Panc1 (cell line): ENCODE measurements around the gene RPLP1. TPM values are rescaled to one million over a fixed set of nuclear protein-coding genes. Genes with fewer than 3 reads are reported as not detected.

Experiments
- ATAC-seq: fragments of 200-7000 bp; cut with Tn5 transposase; 2 replicates; pipeline ENCODE4 v1.9.1; 2020; ENCODE audit warnings: mild to moderate bottlenecking, moderate library complexity
- BruUV-seq: library from RNA; stranded (reverse); fragments of 400-500 nt; replicated peaks from 2 replicates; lab custom pipeline; 2021; lab: Mats Ljungman, UMichigan
- CTCF ChIA-PET: fragments of 300-600 bp; sonication (Branson Sonifier 250); formaldehyde crosslinking; loops from one replicate; lab custom pipeline; 2022; ENCODE audit warnings: antibody characterized with exemption; lab: Charles Lee
- POLR2A ChIA-PET: fragments of 300-600 bp; sonication (Branson Sonifier 250); formaldehyde crosslinking; loops from one replicate; lab custom pipeline; 2022; ENCODE audit warnings: antibody characterized with exemption; lab: Charles Lee
- DNase-seq: peaks from one replicate; pipeline ENCODE4 v3.0.0-alpha.2; 2010; ENCODE audit warnings: low read depth, low spot score
- H3K27ac ChIP-seq: 2 replicates; pipeline ENCODE4 v1.5.1; 2011; ENCODE audit warnings: mild to moderate bottlenecking, low read length, inconsistent platforms
- H3K27me3 ChIP-seq: fragments of 200-500 bp; sonication (Bioruptor generic); 2 replicates; pipeline ENCODE4 v1.6.0; 2014; ENCODE audit warnings: low read length, inconsistent platforms; ENCODE audit not compliant: control insufficient read depth, insufficient read depth
- H3K36me3 ChIP-seq: fragments of 200-500 bp; sonication (Bioruptor generic); 2 replicates; pipeline ENCODE4 v1.5.1; 2014; ENCODE audit warnings: inconsistent platforms, mild to moderate bottlenecking, low read length, moderate library complexity; ENCODE audit not compliant: control insufficient read depth, insufficient read depth
- H3K4me1 ChIP-seq: 2 replicates; pipeline ENCODE4 v1.5.1; 2011; ENCODE audit warnings: inconsistent platforms, mild to moderate bottlenecking, low read length, moderate library complexity; ENCODE audit not compliant: control insufficient read depth, insufficient read depth
- H3K4me3 ChIP-seq, 2 experiments: 2 replicates each; pipeline ENCODE4 v1.5.1; 2011 to 2012; ENCODE audit warnings: low read depth in 2 of 2, low read length in 2 of 2, mild to moderate bottlenecking in 2 of 2, inconsistent platforms in 1 of 2, moderate library complexity in 1 of 2
- H3K9me3 ChIP-seq: fragments of 200-500 bp; sonication (Bioruptor generic); 2 replicates; pipeline ENCODE4 v1.5.1; 2014; ENCODE audit warnings: low read depth, mild to moderate bottlenecking, inconsistent platforms, low read length, moderate library complexity; ENCODE audit not compliant: control insufficient read depth, insufficient read depth
- CTCF ChIP-seq: fragments of 450-650 bp; IDR thresholded peaks from 2 replicates; pipeline ENCODE4 v1.5.1; 2017; ENCODE audit warnings: mild to moderate bottlenecking
- POLR2AphosphoS5 ChIP-seq: IDR thresholded peaks from 2 replicates; pipeline ENCODE4 v1.6.1; 2012; ENCODE audit warnings: mild to moderate bottlenecking, low read depth, low read length, moderate library complexity
- REST ChIP-seq, 2 experiments: IDR thresholded peaks; 2 replicates each; pipeline ENCODE4 v1.6.1; 2011 to 2012; ENCODE audit warnings: low read depth in 2 of 2, control low read depth in 1 of 2, low read length in 1 of 2, mild to moderate bottlenecking in 1 of 2, moderate library complexity in 1 of 2; ENCODE audit not compliant: insufficient read depth in 1 of 2
- SIN3A ChIP-seq: IDR thresholded peaks from 2 replicates; pipeline ENCODE4 v1.6.1; 2012; ENCODE audit warnings: low read depth, mild to moderate bottlenecking, low read length, moderate library complexity, borderline replicate concordance; ENCODE audit not compliant: insufficient read depth
- TCF7L2 ChIP-seq: IDR thresholded peaks from 2 replicates; pipeline ENCODE4 v1.6.1; 2011; ENCODE audit warnings: mild to moderate bottlenecking, low read depth, low read length, inconsistent platforms
- in situ Hi-C: cut with HindIII; loops from 2 replicates; pipeline ENCODE4 v1.10.0; 2016; ENCODE audit warnings: low sequenced_read_pairs, low pct_unique_long_range_greater_than_20kb
- intact Hi-C: fragments of 100-400 bp; cut with micrococcal nuclease; formaldehyde crosslinking; loops from one replicate; pipeline ENCODE4 v1.10.0; 2022; ENCODE audit not compliant: unreplicated experiment
- total RNA-seq: library from RNA; stranded (reverse); gene quantifications from one replicate; pipeline ENCODE4 v1.2.1, GENCODE V29; 2021; ENCODE audit not compliant: unreplicated experiment

Gene RPLP1
- total RNA-seq, 1 experiment from 2014 or later: 2,076 TPM

- H3K36me3 ChIP-seq: peaks cover 69% of the 10 kb centered on the region
- no peaks in the 10 kb centered on the region for H3K9me3 ChIP-seq
- POLR2A ChIA-PET: interaction anchor here (0.7 kb wide), 1 partner anchor 29 kb away, joined by 4 read pairs; no protein-coding TSS in a partner anchor
- CTCF ChIA-PET: no interaction called here
- H3K27ac ChIP-seq: no peak overlapping the region
- intact Hi-C loops: no loop called here
- no peak for TF ChIP-seq POLR2AphosphoS5
- TF ChIP-seq CTCF: no peak
- no peak for TF ChIP-seq SIN3A
- TF ChIP-seq REST (IDR thresholded peaks at IDR 0.05; ENCODE audit: insufficient read depth in 1 of 2, low read depth in 2 of 2, low read length in 1 of 2): no peak
- TF ChIP-seq TCF7L2: no peak
- H3K27me3 ChIP-seq: no peaks in the 10 kb centered on the region
- H3K4me3 ChIP-seq: no peak overlapping the region
- no TSS peak for BruUV-seq
- no peak for DNase-seq
- peaks cover 10% of the 10 kb centered on the region; the same call in 1 of the 2 replicates for H3K4me1 ChIP-seq
- ATAC-seq: no peak
- in situ Hi-C loops: no loop called here
Measured at GRCh38 chr15:69421498-69421897, 31.1 kb upstream of the RPLP1 start.

GRCh38 chr15:69422336-69422895 is 30.2 kb upstream of the RPLP1 start:
- ChIA-PET CTCF (interaction anchor here (0.7 kb wide), 1 partner anchor 9 kb away, joined by 7 read pairs; no protein-coding TSS in a partner anchor), POLR2A (interaction anchor here (0.7 kb wide), 1 partner anchor 30 kb away, joined by 4 read pairs; no protein-coding TSS in a partner anchor)
- H3K4me1 ChIP-seq: peaks cover 6% of the 10 kb centered on the region; the same call in 1 of the 2 replicates
- TF ChIP-seq POLR2AphosphoS5 (no peak), REST (IDR thresholded peaks at IDR 0.05; ENCODE audit: insufficient read depth in 1 of 2, low read depth in 2 of 2, low read length in 1 of 2) (no peak), TCF7L2 (no peak), CTCF (no peak), SIN3A (no peak)
- in situ Hi-C loops (no loop called here), intact Hi-C loops (no loop called here)
- no peak overlapping the region for H3K4me3 ChIP-seq
- no TSS peak for BruUV-seq
- ATAC-seq (no peak), DNase-seq (no peak)
- no peak overlapping the region for H3K27ac ChIP-seq
- H3K9me3 ChIP-seq: no peaks in the 10 kb centered on the region
- no peaks in the 10 kb centered on the region for H3K27me3 ChIP-seq
- H3K36me3 ChIP-seq: peaks cover 71% of the 10 kb centered on the region
